8988T (cell line): ENCODE data around the gene MRPL38.

Experiments
- DNase-seq: peaks from one replicate; pipeline ENCODE4 v3.0.0; 2011

Gene MRPL38

DNA sequence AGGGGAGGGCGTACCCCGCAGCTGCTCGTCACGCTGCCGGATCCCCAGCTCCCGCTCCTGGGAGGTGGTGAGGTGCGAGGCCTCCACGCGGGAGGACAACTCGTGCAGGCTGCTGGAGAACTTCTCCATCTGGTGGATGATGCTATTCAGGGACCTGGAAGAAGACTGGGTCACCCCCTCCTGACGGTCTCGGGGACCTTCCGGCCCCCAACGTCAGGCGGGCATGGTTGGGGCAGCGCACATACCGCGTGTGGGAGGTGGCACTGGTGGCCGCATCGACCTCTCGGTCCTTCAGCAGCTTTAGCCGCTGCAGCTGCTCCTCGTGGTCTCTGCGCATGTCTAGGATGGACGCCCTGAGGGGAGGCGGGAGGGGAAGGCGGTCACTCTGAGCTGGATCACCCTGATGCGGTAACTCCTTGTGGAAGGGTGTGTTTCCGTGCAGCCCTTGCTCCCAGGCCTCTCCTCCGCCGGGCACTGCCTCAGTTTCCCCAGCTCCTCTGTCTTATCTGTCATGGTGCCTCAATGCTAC is 13.3 kb upstream of the MRPL38 start:
- DNase-seq = no peak

DNA sequence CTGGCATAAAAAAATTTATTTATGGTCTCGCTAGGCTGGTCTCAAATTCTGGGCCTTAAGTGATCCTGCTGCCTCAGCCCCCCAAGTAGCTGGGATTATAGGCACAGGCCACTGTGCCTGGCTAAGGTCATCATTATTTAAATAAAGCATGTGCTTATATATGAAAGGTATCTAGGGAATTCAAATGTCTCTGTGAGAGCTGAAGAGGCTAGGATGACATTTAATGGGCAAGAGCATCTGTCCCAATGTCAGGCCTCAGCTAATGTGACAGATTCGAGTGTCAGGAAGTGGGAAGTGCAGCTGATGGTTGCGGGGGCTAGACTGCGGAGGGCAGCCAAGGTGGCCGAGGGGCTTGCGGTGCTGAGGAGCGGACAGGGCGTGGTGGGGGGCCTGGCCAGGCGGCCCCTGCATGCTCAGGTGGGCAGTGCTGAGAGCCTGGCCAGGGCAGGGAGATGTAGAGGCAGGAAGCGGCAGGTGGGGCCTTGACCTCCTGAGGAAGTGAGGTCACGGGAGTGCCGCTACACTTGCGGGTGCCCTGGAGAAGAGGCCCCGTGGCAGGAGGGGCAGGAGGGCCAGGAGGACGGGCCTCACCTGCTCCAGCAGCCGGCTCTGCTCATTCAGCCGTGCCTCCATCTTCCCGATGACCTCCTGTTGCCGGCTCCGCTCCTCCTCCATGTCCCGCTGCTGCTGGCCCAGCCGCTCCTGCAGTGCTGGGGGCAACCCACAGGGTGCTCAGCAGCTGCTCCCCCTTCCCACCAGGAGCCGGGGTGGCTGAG is 12.6 kb upstream of the MRPL38 start:
- no peak for DNase-seq

DNA sequence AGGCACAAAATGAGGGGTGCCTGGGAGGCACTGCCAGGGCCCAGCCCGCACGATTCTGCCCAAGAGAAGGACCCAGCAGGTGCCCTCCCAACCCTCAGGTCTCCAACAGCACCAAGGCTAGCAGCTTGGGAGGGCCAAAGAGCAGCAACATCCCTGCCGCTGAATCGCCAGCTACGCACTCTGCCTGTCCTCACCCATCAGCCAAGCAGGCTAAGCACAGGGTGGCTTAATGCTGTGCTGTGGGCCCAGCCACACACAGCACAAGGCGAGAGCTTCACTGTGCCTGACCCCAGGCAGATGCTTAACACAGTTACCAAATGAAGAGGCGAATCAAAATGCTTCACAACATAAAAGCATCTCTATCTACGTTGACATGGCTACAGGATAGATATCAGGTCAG is 10.6 kb upstream of the MRPL38 start:
- no peak for DNase-seq

DNA sequence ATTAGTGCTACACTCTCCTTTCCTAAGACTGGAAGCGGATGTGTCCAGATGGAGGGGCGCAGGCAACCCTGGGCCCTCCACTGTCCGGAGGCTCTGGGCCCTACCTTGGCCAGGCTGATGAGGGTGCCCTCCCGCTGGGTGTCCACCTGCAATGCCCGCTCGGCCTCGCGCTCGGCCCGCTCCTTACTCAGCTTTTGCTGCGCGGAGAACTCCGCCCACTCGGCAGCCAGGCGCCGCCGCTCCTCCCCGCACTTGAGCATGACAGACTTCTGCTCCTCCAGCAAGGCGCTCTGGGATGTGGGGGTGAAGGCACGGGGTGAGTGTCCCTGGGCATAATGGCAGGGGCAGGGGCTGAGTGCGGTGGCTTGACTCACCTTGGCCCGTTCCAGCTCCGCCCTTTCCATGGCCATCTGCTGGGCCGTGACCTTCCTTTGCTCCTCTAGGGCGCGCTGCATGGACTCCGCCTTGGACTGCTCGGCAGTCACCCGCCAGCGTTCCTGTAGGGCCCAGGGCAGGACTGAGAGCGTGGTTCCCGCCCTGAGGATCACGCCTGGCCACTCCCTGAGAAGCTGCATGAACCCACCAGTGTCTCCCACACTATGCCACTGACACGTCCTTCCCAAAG is 10.1 kb upstream of the MRPL38 start:
- DNase-seq = no peak

DNA sequence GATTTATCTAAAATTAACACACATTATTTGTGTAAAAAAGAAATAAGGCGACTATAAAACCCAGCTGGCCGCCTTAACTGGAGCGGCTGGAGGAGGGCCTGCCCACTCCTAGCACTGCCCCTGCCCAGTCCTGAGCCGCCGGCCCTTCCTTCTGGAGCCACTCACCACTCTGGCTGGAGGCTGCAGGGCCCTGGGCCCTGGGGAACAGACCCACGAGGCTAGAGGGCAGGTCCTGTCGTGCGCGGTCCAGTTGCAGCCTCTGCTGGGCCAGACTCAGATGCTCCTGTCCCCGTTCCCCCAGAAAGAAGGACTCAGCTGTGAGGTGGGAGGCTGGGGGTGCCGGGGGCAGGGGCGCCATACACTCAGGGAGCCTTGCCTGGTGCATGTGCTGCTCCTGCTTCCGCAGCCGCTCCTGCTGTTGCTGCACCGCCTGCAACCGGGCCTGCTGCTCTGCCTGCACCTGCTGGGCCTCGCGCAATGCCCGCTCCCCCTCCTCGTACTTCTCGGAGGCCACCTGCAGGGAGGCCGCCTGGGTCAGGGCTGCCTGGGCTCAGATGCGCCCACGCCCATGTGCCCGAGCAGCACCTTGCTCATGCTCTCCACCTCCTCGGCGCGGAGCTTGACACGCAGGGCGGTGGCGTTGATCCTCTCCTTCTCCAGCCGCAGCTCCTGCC is 9.0 kb upstream of the MRPL38 start:
- DNase-seq = no peak

DNA sequence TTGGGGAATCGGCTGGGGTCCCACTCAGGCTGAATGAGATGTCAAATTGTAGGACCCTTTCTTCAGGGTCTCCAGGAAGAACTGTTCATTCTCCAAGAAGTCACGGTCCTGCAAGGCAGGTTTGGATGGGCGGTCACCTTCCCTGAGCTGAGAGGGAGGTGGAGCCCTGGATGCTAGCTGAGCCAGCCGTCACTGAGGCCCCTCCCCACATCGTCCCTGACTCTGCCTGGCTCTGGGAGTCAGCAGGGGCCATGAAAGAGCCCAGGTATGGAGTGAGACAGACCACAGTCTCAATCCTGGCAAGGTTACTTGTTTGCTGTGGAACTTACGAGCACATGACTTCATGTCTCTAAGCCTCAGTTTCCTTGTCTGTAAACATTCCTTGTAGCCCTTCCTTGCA is 6.0 kb upstream of the MRPL38 start:
- DNase-seq = no peak

DNA sequence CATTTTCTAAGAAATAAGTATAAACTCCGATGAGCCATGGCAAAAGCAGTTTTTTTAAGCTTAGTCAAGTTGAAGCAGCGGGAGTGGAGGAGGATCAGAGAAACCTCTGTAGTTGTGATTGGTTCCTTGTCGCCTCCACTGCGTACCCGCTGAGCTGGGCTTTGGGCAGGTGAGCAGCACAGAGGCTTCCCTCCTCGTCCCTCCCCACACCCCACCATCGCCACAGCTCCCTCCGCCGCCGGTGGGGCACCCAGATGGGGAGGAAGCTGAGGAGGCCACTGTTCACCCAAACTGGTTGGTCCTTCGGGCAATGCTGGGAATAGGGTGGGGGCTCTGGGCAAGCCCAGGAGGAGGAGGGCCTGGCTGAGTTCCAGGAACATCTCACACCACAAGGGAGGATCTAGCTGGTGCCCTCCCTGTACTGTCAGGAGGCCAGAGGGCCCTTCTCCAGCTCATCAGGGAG is 5.2 kb upstream of the MRPL38 start:
- no peak for DNase-seq

DNA sequence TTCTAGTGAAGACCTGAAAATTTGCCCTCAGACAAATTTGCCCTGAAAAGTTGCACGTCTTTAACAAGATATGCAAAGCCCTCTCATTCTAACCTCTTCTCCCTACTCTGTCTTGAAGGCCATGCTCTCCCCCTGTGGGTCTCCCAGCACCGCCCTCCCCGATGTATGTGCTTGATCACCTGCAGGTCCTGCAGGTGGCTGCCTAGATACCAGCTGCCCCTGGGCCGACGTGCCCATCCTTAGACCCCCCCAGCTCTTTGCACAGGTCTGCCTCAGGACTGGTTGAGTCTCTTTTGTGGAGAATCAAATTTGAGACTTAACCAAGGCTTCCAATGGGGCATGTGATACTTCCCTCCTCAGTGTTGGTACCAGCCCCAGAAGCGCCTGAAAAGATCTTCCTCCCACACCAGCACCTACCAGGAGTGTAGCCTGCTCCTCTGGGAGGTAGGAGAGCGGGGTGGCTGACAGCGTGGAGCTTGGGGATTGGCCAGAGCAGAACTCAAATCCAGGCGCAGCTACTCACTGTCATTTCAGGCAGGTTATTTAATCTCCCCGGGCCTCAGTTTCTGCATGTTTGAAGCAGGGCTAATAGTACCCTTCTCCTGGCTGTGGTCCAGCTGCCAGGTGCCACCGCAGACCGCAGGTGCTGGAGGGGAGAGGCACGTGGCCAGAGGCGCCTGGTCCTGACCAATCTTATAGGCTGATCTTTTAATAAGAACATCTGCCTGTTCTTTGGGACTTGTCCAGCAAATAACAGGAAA is 4.5 kb upstream of the MRPL38 start:
- no peak for DNase-seq

DNA sequence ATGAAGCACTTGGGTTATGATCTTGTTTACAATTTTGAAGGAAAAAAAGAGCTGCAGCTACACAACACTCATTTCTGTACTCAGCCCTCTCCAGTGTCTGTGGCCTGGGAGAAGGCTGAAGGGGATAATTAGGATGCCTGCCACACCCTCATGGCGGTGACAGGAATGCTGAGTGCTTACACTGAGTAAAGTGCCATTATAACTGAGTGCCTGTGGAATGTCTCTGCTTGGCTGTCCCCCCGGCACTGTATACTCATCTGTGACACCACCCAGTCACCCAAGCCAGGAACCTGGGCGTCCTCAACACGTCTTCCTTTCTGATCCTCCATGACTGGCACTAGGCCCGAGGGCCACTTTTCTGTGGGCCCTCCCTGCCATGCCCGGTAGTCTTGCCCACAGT is 3.5 kb upstream of the MRPL38 start:
- no peak for DNase-seq

DNA sequence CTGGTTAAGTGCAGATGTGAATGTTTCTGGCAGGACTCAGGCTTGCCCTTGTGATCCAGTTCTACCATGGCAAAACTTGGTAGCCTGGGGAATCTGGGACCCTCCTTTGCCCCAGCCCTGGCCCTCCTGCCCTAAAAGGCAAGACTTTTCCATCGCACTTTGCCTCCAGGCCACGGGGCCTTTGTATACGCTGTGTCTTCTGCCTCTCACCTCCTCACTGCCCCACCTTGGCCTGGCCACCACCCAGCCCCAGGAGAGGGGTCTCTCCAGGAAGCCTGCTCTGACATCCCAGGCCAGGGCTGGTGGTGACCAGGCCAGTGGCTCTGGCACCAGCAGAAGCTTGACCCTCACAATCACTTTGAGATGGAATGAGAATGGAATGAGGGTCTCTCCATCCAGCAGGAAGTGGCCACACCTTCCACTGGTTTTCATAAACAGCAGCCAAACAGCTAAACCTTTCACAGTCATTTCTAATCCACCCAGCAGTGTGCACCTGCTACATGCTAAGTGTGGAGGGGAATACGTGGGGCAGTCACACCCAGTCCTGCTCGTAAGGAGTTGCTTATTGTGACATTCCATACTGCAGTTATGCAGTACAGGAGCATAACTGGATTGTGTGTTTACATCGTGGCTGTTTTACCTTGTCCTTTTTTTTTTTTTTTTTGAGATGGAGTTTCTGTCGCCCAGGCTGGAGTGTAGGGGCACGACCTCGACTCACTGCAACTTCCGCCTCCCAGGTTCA is 1.6 kb upstream of the MRPL38 start:
- DNase-seq = no peak

DNA sequence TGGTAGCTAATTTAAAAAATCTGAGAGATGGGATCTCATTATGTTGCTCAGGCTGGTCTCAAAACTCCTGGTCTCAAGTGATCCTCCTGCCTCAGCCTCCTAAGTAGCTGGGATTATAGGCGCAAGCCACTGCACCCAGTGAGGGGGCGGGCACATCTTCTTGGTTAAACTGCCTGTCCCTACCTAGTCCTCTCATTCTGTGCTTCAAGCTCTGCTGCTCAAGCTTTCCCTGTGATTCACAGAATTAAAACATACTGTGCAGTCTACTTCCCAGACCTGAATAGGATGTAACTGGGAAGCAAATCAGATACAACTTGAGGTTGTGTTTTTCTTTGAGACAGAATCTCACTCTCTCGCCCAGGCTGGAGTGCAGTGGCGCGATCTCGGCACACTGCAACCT is 2.3 kb downstream of the MRPL38 start:
- no peak for DNase-seq

DNA sequence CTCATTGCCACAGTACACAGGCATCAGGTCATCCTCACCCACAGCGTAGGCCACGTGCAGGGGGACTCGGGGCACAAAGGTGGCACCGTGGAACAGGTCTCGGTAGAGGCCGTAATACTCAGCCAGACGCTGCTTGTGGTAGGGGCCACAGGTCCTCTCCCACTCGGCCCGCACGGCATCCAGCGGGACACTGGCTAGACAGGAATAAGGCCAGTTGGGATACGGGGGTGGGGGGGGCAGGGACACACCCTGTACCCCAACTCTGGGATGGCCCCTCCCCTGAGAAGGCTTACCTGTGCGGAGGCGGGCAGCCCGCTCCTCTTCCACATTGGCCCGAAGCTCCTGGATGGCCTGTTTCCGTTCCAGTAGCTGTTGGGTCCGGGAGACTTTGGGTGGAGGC is 3.0 kb downstream of the MRPL38 start:
- no peak for DNase-seq

DNA sequence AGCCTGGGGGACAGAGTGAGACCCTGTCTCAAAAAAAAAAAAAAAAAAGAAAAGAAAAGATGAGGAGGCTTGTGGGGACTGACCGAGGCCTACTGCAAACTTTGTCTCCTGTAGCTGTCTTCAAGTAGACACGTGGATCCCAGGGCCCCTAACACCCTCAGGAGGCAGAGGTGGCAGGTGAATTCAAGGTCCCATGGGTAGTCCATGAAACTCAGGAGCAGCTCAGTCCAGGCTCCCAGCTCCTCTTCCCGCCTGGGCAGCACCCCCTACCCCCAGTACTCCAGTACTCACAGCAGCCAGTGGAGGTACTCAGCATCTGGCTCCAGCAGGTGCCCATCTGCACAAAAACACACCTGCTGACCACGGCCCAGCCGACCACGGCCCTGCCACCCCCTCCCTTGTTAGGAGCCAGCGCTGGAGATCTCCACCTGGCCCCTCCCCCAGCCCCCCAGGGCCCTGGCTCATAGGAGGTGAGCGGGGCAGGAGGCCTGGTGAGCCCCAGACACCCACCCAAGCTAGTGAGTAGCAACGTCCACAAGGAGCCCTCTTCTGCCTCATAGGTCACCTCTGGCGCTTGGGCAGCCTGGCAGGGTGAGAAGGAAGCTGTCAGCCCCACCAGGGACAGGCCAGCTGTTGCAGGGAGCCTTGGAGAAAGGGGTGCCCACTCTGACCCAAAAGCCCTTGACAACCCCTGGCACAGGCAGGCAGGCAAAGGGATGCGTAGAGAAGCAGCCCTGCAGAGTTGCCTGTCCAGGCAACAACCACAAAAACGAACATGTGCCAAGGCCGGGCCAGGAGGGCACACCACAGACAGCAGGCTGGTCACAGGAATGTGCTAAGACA is 3.8 kb downstream of the MRPL38 start:
- DNase-seq = no peak

DNA sequence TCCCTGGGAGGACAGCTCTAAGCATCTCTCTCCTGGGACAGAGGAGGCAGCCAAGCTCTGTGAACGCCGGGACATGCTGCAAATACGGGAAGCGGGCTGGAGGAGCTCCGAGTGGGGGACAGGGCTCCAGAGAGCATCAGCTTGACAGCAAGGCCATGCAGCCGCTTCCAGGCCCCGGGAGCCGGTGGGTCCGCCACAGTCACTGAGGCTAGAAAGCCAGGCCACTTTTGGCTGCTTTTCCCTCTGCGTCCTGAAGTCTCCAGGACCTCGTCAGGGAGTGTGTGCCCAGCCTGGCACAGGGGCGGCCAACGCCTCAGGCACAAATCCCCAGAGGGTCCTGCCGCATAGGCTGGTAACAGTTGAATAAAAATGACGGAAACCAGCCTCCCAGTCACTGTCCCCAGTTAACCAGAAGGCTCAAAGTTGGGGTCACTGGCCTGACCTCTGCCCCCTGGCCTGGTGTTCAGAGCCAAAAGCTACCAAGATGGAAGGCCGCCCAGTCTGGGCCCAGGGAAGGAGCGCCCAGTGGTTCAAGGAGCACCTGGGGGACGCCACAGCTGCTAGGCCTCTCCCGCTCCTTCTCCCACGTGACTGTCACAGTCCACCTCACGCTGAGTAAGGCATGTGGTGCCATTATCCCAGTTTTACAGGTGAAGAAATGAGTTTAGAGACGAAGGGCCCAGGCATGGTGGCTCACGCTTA is 4.8 kb downstream of the MRPL38 start:
- no peak for DNase-seq

DNA sequence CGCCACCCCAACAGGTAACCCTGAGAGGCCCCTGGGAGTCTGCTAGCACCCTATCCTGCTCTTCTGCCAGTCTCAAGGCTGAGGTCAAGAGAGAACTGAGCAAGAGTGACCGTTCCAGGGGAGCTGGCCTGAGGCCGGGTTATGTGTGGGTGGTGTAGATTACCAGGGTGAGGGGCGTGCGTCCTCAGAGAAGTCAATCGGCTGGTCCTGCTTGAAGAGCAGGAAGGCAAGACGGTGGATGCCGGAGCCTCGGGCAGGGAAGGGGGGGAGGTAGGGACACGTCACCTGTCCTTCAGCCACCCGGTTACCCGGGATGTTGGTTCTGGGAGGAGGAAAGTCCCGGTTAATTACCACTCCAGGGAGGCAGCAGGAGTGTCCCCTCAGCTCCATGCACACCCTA is 5.3 kb downstream of the MRPL38 start:
- DNase-seq = no peak

DNA sequence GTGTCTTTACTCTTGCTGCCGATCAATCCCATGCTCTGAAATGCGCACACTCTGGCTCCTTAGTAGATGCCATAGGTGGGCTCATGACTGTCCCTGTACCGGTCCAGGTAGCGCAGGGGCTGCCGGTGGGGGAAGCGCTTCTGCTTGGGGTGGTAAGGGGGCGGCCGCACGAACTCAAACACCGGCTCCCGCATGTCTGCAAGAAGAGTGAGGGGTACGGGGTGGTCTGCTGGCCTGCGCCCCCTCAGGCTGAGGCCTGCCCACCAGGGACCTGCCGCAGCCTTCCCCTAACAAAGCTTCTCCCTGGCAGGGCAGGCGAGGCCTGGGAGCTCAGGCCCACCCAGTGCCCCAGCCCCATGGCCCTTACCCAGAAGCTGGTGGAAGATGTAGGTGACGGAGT is 5.9 kb downstream of the MRPL38 start:
- no peak for DNase-seq

DNA sequence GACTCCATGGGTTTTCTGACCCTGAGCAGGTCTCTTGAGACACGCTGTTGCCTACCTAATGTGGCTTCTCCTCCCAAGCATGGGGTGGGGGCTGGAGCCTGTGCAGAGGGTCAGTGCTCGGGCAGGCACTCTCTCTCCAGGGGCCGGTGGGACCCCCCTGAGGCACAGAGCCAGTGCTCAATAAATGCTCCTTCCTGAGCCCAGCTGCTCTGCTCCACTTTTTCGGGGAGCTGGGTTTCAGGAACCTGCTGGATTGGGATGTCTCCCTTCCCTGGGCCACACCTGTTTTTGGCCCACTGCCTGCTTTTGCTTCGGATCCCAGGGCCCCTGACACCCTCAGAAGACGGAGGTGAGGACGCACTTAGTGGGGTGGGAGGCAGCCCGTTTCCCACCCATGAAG is 6.6 kb downstream of the MRPL38 start:
- no peak for DNase-seq

DNA sequence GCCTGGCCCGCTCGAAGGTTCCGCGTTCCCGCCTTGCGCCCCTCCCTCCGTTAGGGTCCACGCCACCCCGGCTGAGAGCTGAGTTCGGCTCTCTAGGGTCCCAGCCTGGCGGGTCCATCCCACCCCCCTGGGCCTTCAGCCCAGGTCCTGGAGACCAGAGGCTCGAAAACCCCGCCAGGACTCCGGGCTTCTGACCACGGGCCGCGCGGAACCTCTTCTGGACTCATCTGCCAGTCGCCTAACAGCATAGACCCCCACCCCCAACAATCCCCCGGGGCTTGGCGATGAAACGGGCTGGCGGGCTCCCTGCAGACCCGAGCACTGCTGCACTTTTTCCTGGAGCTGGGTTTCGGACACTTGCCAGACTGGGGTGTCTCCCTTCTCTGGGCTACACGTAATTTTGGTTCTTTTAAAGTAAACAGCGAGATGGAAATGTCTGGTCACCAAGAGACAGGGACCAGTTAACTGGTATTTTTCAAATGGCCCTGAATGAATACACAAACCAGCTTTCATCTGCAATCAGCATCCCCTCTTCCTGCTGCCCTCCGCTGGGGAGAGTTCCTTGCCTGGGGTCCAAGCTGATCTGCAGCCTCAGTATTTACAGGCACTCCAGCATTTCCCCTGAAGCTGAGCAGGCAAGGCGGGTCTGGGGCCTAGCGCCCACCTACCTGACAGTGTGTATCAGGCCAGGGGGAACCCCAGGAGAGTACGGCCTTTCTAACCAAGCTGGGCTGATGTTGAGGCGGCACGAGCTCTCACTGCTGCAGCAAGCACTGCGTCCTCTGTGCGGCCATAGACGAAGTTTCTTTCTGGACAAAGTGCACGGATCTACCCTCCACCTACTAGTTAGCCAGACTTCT is 7.3 kb downstream of the MRPL38 start:
- DNase-seq = no peak

DNA sequence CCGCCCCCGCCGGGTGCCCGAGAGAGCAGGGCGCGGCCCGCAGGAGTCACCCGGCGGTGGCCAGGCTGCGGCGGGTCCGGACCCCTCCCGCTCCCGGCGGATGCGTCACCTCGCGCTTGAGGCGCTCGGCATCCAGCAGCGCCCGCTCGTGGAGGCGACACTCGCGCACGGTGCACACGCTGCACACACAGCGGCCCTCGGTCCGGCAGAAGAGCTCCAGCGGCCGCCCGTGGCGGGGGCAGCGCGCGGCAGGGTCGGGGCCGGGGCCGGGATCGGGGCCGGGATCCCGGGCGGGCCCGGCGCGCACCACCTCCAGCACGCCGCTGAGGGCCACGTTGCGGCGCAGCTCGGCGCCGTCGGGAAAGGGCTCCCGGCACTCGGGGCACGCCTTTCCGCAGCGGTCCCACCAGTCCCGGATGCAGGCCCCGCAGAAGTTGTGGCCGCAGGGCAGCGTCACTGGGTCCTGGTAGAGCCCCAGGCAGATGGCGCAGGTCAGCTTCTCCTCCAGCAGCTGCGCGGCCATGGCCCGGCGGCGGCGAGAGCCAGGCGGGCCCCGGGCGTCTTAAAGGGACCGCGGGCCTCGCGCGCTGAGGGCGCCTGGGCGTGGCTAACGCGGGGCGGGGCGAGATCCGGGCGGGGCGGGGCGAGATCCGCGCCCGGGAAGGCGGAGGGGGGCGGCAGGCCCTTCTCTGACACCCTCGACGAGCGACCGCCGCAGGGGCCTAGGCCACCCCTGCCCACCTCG is 8.1 kb downstream of the MRPL38 start, which contains the start of gene TRIM65:
TSS of gene TRIM65 (minus strand) at position 537 of the 745 bp plus-strand sequence. CDS start at position 523, 14 bp downstream.
- DNase-seq = peak; percentile 77
